GM12875 (cell line): Measurements from ENCODE around the gene USP31.

ENCODE experiments used
- H3K4me3 ChIP-seq: one replicate; pipeline ENCODE4 v1.5.1; 2011; ENCODE audit warnings: low read depth, low read length, control low read depth
- TF ChIP-seq, protein P1 (sequence below): IDR thresholded peaks from 2 replicates; pipeline ENCODE4 v1.5.1; 2011; ENCODE audit warnings: low read depth, mild to moderate bottlenecking, control low read depth, inconsistent platforms, low read length, moderate library complexity, borderline replicate concordance; ENCODE audit not compliant: insufficient read depth

The USP31 gene

GRCh38 chr16:23125277-23125676 lies 24.0 kb downstream of the USP31 start:
- H3K4me3 ChIP-seq: no peak overlapping the region
- TF ChIP-seq, protein P1, sequence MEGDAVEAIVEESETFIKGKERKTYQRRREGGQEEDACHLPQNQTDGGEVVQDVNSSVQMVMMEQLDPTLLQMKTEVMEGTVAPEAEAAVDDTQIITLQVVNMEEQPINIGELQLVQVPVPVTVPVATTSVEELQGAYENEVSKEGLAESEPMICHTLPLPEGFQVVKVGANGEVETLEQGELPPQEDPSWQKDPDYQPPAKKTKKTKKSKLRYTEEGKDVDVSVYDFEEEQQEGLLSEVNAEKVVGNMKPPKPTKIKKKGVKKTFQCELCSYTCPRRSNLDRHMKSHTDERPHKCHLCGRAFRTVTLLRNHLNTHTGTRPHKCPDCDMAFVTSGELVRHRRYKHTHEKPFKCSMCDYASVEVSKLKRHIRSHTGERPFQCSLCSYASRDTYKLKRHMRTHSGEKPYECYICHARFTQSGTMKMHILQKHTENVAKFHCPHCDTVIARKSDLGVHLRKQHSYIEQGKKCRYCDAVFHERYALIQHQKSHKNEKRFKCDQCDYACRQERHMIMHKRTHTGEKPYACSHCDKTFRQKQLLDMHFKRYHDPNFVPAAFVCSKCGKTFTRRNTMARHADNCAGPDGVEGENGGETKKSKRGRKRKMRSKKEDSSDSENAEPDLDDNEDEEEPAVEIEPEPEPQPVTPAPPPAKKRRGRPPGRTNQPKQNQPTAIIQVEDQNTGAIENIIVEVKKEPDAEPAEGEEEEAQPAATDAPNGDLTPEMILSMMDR: no peak

- H3K4me3 ChIP-seq: no peak overlapping the region
- TF ChIP-seq, protein P1: no peak
These were observed 24.9 kb downstream of the USP31 start for GRCh38 chr16:23124315-23124714.

DNA sequence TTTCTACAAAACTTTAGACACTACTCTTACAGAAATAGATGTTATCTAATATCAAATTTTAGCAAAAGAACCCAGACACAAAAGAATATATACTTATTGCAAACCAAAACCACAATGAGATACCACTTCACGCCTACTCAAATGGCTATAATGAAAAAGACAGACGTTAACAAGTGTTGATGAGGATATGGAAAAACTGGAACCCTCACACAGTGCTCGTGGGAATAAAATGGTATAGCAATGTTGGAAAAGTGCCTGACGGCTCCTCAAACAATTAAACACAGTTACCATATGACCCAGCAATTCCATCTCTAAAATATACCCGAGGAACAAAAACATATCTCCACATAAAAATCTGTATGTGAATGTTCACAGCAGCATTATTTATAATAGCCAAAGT lies 27.1 kb downstream of the USP31 start:
- TF ChIP-seq, protein P1: no peak
- no peak overlapping the region for H3K4me3 ChIP-seq

GRCh38 chr16:23121024-23121423 lies 28.2 kb downstream of the USP31 start:
- no peak overlapping the region for H3K4me3 ChIP-seq
- TF ChIP-seq, protein P1: no peak

DNA sequence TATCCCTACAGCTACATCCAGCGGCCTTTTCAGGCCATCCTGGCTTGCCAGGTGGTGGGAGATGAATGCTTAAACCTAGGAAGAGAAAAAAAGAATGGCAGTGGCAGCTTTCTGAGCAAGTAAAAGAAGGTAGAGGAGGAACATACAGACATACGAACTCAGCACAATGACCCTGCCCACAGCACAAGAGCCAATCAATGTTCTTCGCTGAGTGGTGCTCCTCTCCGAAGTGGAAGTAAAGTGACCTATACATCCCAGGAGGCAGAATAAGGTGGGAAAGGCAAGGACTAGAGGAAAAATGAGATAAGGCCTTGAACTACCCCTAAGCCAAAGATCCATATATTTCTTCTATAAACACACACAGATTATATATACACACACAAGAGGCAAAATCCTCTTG lies 28.7 kb downstream of the USP31 start:
- no peak overlapping the region for H3K4me3 ChIP-seq
- TF ChIP-seq, protein P1: no peak

DNA sequence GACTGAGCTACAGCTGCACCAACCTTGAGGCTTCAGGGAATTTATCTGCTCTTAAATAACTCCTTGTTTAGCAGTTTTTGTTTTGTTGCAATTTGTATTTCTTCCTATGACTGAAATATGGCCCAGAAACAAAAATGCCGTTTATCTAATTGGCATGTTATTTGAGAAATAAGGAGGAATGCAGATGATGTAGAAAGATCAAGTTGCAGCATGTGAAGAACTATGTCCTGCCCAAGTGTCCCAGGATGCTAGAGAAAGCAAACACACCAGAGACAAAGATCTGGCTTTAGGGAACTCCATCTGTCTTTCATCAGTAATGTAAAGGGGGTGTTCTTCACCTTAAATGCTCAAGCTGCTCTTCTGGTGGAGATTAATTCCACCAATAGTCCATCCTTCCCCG lies 29.7 kb downstream of the USP31 start:
- H3K4me3 ChIP-seq: no peak overlapping the region
- TF ChIP-seq, protein P1: no peak

GRCh38 chr16:23114131-23114904 lies 34.9 kb downstream of the USP31 start:
- TF ChIP-seq, protein P1: no peak
- H3K4me3 ChIP-seq: no peak overlapping the region
